SK-N-MC (cell line): Measurements from ENCODE around the gene ZNF835.

Source experiments
- DNase-seq: peaks from one replicate; pipeline ENCODE4 v3.0.0-alpha.2; 2011; ENCODE audit warnings: low read depth, low spot score
- H3K27ac ChIP-seq: fragments of 200-600 bp; sonication (generic); 2 replicates; pipeline ENCODE4 v1.5.1; 2016; ENCODE audit warnings: mixed run types
- H3K36me3 ChIP-seq: fragments of 200-600 bp; sonication (generic); 2 replicates; pipeline ENCODE4 v1.6.1; 2017; ENCODE audit warnings: antibody characterized with exemption, low read length, mixed read lengths; ENCODE audit not compliant: insufficient read depth
- H3K4me3 ChIP-seq: fragments of 200-600 bp; sonication (generic); 2 replicates; pipeline ENCODE4 v1.5.1; 2016
- H3K9ac ChIP-seq: fragments of 200-600 bp; sonication (generic); 2 replicates; pipeline ENCODE4 v1.8.0; 2017; ENCODE audit warnings: mixed run types, mixed read lengths; ENCODE audit not compliant: insufficient read length
- H3K9me3 ChIP-seq: fragments of 200-600 bp; sonication (generic); 2 replicates; pipeline ENCODE4 v1.6.1; 2017; ENCODE audit warnings: low read depth, mild to moderate bottlenecking, antibody characterized with exemption, low read length, moderate library complexity, mixed read lengths
- EZH2 ChIP-seq: fragments of 200-600 bp; sonication (generic); IDR thresholded peaks from one replicate; pipeline ENCODE4 v1.6.1; 2017; ENCODE audit warnings: antibody characterized with exemption
- FOXP2 ChIP-seq: optimal IDR thresholded peaks from 2 replicates; pipeline ENCODE3; 2011; ENCODE audit warnings: mild to moderate bottlenecking, moderate library complexity; ENCODE audit not compliant: insufficient read depth; ENCODE audit errors: extremely low read length, control extremely low read depth
- POLR2AphosphoS5 ChIP-seq: IDR thresholded peaks from 2 replicates; pipeline ENCODE4 v1.6.1; 2012; ENCODE audit warnings: mild to moderate bottlenecking, low read depth, low read length, borderline replicate concordance

Gene ZNF835

GRCh38 chr19:56670401-56670960, 1.1 kb downstream of the ZNF835 start:
- TF ChIP-seq POLR2AphosphoS5 (no peak), FOXP2 (no peak), EZH2 (no peak)
- Histone ChIP-seq H3K4me3 (no peak overlapping the region), H3K36me3 (no peaks in the 10 kb centered on the region), H3K9ac (no peak overlapping the region), H3K27ac (no peak overlapping the region), H3K9me3 (no peaks in the 10 kb centered on the region)
- no peak for DNase-seq

DNA sequence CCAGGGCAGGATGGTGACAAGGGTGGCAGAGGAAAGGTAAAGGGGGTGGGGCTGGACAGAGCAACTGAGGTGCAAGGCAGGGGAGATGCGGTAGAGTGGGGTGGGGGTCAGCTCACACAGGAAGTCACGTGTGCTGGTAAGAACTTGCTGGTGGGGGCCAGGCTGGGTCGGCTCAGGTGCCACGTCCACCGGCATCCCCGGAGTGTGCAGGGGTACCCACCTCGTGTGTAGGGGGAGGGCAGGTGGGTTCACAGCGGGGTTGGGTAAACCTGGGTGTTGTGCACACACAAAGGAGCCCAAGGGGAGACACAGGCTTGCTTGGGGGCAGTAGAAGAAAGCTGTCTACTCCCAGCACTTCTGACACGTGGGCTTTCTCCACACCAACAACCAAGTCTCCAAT, 2.9 kb downstream of the ZNF835 start:
- no peak overlapping the region for H3K4me3 ChIP-seq
- H3K9me3 ChIP-seq: no peaks in the 10 kb centered on the region
- H3K27ac ChIP-seq: no peak overlapping the region
- H3K36me3 ChIP-seq: no peaks in the 10 kb centered on the region
- DNase-seq: no peak
- H3K9ac ChIP-seq: no peak overlapping the region
- no peak for TF ChIP-seq POLR2AphosphoS5
- no peak for TF ChIP-seq EZH2
- no peak for TF ChIP-seq FOXP2

DNA sequence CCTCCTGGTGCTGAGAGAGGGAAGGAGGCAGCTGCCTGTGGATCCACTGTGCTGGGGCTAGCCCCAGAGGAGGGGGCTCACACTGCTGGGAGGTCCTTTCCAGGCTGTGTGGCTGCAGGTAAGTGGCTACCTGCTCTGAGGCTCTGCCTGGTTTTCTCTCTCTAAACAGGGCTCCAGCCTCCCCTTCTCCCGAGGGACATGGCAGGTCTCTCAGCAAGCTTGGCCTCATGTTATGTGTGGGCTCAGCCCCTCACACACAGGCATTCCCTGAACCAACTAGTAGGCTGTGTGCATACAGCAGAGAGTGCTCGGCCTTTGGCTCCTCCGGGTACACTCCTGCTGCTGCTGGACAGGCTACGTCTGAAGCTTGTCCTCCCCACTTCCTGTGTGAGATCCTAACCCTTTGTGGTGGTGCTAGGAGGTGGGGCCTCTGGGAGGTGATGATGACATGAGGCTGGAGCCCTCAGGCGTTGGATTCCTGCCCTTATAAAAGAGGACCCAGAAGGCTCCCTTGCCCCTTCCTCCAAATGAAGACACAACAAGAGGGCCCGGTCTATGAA, 4.2 kb downstream of the ZNF835 start:
- Histone ChIP-seq H3K4me3 (no peak overlapping the region), H3K36me3 (no peaks in the 10 kb centered on the region), H3K9ac (no peak overlapping the region), H3K27ac (no peak overlapping the region), H3K9me3 (no peaks in the 10 kb centered on the region)
- DNase-seq: no peak
- TF ChIP-seq POLR2AphosphoS5: no peak
- no peak for TF ChIP-seq FOXP2
- no peak for TF ChIP-seq EZH2

DNA sequence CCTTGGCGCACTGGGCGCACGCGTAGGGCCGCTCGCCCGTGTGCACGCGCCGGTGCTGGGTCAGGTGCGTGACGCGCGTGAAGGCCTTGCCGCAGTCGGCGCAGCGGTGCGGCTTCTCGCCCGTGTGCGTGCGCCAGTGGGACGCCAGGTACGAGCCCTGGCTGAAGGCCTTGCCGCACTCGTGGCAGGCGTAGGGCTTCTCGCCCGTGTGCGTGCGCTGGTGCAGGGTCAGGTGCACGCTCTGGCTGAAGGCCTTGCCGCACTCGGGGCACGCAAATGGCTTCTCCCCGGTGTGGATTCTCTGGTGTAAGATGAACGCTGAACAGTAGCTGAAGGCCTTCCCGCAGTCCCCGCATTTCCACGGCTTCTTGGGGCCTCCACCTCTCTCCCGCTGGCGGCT, 7.0 kb downstream of the ZNF835 start:
- Histone ChIP-seq H3K36me3 (no peaks in the 10 kb centered on the region), H3K9me3 (no peaks in the 10 kb centered on the region), H3K4me3 (no peak overlapping the region), H3K27ac (no peak overlapping the region), H3K9ac (no peak overlapping the region)
- TF ChIP-seq FOXP2: no peak
- TF ChIP-seq POLR2AphosphoS5: no peak
- TF ChIP-seq EZH2: no peak
- DNase-seq: no peak

GRCh38 chr19:56663931-56664500, 7.5 kb downstream of the ZNF835 start:
- Histone ChIP-seq H3K9me3 (no peaks in the 10 kb centered on the region), H3K9ac (no peak overlapping the region), H3K4me3 (no peak overlapping the region), H3K27ac (no peak overlapping the region), H3K36me3 (no peaks in the 10 kb centered on the region)
- no peak for TF ChIP-seq POLR2AphosphoS5
- TF ChIP-seq FOXP2: no peak
- TF ChIP-seq EZH2: no peak
- no peak for DNase-seq

DNA sequence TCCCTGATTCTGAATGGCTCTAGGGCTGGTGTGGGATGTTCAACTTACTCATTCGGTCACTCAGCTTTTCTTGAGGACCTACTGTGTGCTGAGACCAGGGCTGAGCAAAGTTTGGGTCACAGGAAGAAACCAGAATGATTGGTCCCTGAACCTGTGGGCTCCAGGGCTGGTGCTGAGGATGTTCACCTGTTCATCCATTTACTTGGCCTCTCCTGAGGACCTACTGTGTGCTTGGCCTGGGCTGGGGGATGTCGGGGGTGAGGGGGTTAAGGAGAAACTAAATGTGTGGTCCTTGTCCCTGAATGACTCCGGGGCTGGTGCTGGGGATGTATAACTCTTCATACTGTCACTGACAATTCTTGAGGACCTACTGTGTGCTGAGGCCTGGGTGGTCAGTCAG, 10.3 kb downstream of the ZNF835 start:
- no peak overlapping the region for H3K27ac ChIP-seq
- H3K9ac ChIP-seq: no peak overlapping the region
- no peaks in the 10 kb centered on the region for H3K36me3 ChIP-seq
- H3K4me3 ChIP-seq: no peak overlapping the region
- DNase-seq: no peak
- H3K9me3 ChIP-seq: no peaks in the 10 kb centered on the region
- TF ChIP-seq FOXP2 (no peak), EZH2 (no peak), POLR2AphosphoS5 (no peak)

GRCh38 chr19:56660381-56661107, 11.0 kb downstream of the ZNF835 start:
- no peak for TF ChIP-seq POLR2AphosphoS5
- no peak for TF ChIP-seq FOXP2
- no peak for TF ChIP-seq EZH2
- H3K9me3 ChIP-seq: no peaks in the 10 kb centered on the region
- no peak overlapping the region for H3K4me3 ChIP-seq
- no peak overlapping the region for H3K9ac ChIP-seq
- H3K36me3 ChIP-seq: no peaks in the 10 kb centered on the region
- H3K27ac ChIP-seq: no peak overlapping the region
- no peak for DNase-seq

- no peak overlapping the region for H3K27ac ChIP-seq
- no peak for TF ChIP-seq POLR2AphosphoS5
- no peak for TF ChIP-seq EZH2
- TF ChIP-seq FOXP2: no peak
- DNase-seq: no peak
- H3K4me3 ChIP-seq: no peak overlapping the region
- H3K9me3 ChIP-seq: no peaks in the 10 kb centered on the region
- no peaks in the 10 kb centered on the region for H3K36me3 ChIP-seq
- H3K9ac ChIP-seq: no peak overlapping the region
Observed at GRCh38 chr19:56654151-56654550, 17.4 kb downstream of the ZNF835 start.
